CD4-positive, alpha-beta T cell (primary cell): Measurements from ENCODE around the gene ALAS1. TPM values are rescaled to one million over a fixed set of nuclear protein-coding genes. Genes with fewer than 3 reads are reported as not detected.

Experiments
- ATAC-seq: fragments of 200-7000 bp; cut with Tn5 transposase; one replicate; pipeline ENCODE4 v1.10.0; 2022; ENCODE audit warnings: mild to moderate bottlenecking; ENCODE audit not compliant: poor library complexity
- CTCF ChIA-PET: fragments of 350-600 bp; sonication (Branson Sonifier 250); formaldehyde crosslinking; loops from one replicate; lab custom pipeline; 2021; ENCODE audit warnings: antibody characterized with exemption, inconsistent platforms; lab: Charles Lee
- POLR2A ChIA-PET: fragments of 350-600 bp; sonication (Branson Sonifier 250); formaldehyde crosslinking; loops from one replicate; lab custom pipeline; 2021; ENCODE audit warnings: antibody characterized with exemption, inconsistent platforms; lab: Charles Lee
- DNase-seq, 14 experiments: peaks; one replicate each; pipeline ENCODE4 v3.0.0-alpha.2; 2013 to 2020; ENCODE audit warnings: mixed read lengths in 2 of 14
- H3K27ac ChIP-seq, 2 donors: one replicate each; pipeline versions ENCODE4 v1.5.1 to v1.7.0; 2013; ENCODE audit warnings: low read length in 2 of 2, low read depth in 1 of 2, mild to moderate bottlenecking in 1 of 2
- H3K27me3 ChIP-seq, 2 experiments: 1 replicate in 1 of 2; 2 replicates in 1 of 2; pipeline versions ENCODE4 v1.6.1 to v1.7.0; 2013; ENCODE audit warnings: low read length in 2 of 2, control low read depth in 1 of 2, mild to moderate bottlenecking in 1 of 2, moderate library complexity in 1 of 2; ENCODE audit not compliant: insufficient read depth in 2 of 2, control insufficient read depth in 1 of 2
- H3K36me3 ChIP-seq: one replicate; pipeline ENCODE4 v1.6.1; 2013; ENCODE audit warnings: low read length, control low read depth; ENCODE audit not compliant: insufficient read depth
- H3K4me1 ChIP-seq: one replicate; pipeline ENCODE4 v1.6.1; 2013; ENCODE audit warnings: low read length, control low read depth; ENCODE audit not compliant: insufficient read depth
- H3K4me3 ChIP-seq: one replicate; pipeline ENCODE4 v1.5.1; 2013; ENCODE audit warnings: mild to moderate bottlenecking, low read length, moderate library complexity
- H3K9me3 ChIP-seq, 2 experiments: 1 replicate in 1 of 2; 2 replicates in 1 of 2; pipeline versions ENCODE4 v1.6.1 to v1.7.0; 2013; ENCODE audit warnings: low read length in 2 of 2, mild to moderate bottlenecking in 2 of 2, control low read depth in 1 of 2, moderate library complexity in 1 of 2; ENCODE audit not compliant: control insufficient read depth in 1 of 2, insufficient read depth in 1 of 2
- H3K27ac Mint-ChIP-seq: one replicate; pipeline ENCODE4 v1.8.0; 2020; ENCODE audit warnings: mixed read lengths
- H3K27me3 Mint-ChIP-seq: one replicate; pipeline ENCODE4 v1.8.0; 2021; ENCODE audit warnings: mixed read lengths
- H3K36me3 Mint-ChIP-seq: one replicate; pipeline ENCODE4 v1.8.0; 2021; ENCODE audit warnings: low read depth, mixed read lengths
- H3K4me1 Mint-ChIP-seq: one replicate; pipeline ENCODE4 v1.8.0; 2021; ENCODE audit warnings: low read depth, mixed read lengths
- H3K4me3 Mint-ChIP-seq: one replicate; pipeline ENCODE4 v1.8.0; 2020; ENCODE audit warnings: mild to moderate bottlenecking, mixed read lengths
- H3K9me3 Mint-ChIP-seq: one replicate; pipeline ENCODE4 v1.8.0; 2020; ENCODE audit warnings: mixed read lengths
- intact Hi-C, 2 experiments: fragments of 100-400 bp; cut with DNase I in 1 of 2; cut with micrococcal nuclease in 1 of 2; formaldehyde crosslinking; loops; one replicate each; pipeline versions ENCODE4 v1.15.1 to v1.9.0; 2023 to 2025; cut with DNase I, micrococcal nuclease
- total RNA-seq, 174 experiments: library from RNA in 2 of 174; stranded (reverse) in 2 of 174; gene quantifications; one replicate each; pipeline ENCODE4 v1.2.3 and lab custom pipeline; 2021 to 2026
- TF ChIP-seq, protein P1 (sequence below): fragments of 200-600 bp; IDR thresholded peaks from one replicate; pipeline ENCODE4 v1.8.0; 2022; ENCODE audit warnings: antibody characterized with exemption, mild to moderate bottlenecking

ALAS1 gene
- total RNA-seq, 2 experiments from 2014 or later, result 6.0 to 7.0 TPM

DNA sequence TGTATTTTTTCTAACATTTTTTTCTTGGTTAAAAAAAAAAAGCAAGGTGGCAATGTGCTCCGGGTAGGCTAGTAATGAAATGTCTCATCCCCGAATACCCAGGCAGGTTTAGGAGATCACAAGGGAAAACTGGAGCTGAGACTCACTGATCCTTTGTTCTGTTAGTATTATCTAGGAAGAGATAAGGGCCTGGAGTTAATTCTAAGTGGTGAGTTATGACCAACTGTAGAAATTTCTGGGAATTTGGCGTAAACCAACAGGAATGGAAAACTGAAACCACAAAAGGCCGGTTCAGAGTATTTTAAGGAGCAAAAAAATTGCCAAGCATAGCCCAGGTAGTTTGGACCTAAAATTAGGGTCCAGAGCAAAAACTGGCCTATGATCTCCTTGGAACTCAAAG, 60.0 kb downstream of the ALAS1 start:
- TF ChIP-seq, protein P1, sequence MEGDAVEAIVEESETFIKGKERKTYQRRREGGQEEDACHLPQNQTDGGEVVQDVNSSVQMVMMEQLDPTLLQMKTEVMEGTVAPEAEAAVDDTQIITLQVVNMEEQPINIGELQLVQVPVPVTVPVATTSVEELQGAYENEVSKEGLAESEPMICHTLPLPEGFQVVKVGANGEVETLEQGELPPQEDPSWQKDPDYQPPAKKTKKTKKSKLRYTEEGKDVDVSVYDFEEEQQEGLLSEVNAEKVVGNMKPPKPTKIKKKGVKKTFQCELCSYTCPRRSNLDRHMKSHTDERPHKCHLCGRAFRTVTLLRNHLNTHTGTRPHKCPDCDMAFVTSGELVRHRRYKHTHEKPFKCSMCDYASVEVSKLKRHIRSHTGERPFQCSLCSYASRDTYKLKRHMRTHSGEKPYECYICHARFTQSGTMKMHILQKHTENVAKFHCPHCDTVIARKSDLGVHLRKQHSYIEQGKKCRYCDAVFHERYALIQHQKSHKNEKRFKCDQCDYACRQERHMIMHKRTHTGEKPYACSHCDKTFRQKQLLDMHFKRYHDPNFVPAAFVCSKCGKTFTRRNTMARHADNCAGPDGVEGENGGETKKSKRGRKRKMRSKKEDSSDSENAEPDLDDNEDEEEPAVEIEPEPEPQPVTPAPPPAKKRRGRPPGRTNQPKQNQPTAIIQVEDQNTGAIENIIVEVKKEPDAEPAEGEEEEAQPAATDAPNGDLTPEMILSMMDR, result no peak
- no peaks in the 10 kb centered on the region for H3K27me3 ChIP-seq
- no peak for ATAC-seq
- CTCF ChIA-PET, result interaction anchor here (4.1 kb wide), 1 partner anchor 21 kb away, joined by 18 read pairs; the partner anchor contains the start of gene WDR82
- peaks cover 92% of the 10 kb centered on the region for H3K36me3 ChIP-seq
- peaks cover 100% of the 10 kb centered on the region for H3K36me3 Mint-ChIP-seq
- peaks cover 78% of the 10 kb centered on the region for H3K4me1 ChIP-seq
- no peak overlapping the region for H3K4me3 Mint-ChIP-seq
- peaks cover 98% of the 10 kb centered on the region for H3K4me1 Mint-ChIP-seq
- no peaks in the 10 kb centered on the region for H3K9me3 ChIP-seq
- peak overlapping the region; percentile 49 to 53 for H3K27ac ChIP-seq
- no peaks in the 10 kb centered on the region for H3K27me3 Mint-ChIP-seq
- H3K27ac Mint-ChIP-seq, result peak overlapping the region; percentile 95
- POLR2A ChIA-PET, result interaction anchor here (10.7 to 19.7 kb wide), 3 partner anchors 12 to 21 kb away, joined by 131 to 538 read pairs (median 293); partner anchors contain the start of genes PPM1M, TWF2 and WDR82
- no peak overlapping the region for H3K4me3 ChIP-seq
- intact Hi-C loops, result loop anchor here in 1 of 2 experiments (2.0 kb wide), 1 partner anchor 13 kb away; no protein-coding TSS in a partner anchor
- no peak for DNase-seq
- no peaks in the 10 kb centered on the region for H3K9me3 Mint-ChIP-seq

DNA sequence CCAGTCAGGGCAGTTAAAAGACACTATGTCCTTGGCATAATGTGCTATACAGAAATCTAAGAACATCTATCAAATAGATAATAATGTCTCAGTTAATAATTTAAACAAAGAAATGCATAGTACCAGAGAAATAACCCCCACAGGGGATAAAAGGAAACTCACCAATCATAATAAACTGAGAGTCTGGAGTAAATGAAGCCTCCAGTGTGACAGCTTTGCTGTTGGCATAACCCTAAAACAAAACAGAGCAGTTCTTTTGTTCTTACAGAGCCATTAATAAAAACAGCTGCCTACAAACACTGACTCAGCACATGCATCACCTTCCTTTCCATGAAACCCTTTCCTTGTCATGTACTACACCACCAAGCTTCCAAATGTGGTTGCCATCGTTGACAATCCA, 61.1 kb downstream of the ALAS1 start:
- Mint-ChIP-seq H3K4me1 (peaks cover 98% of the 10 kb centered on the region), H3K4me3 (no peak overlapping the region), H3K9me3 (no peaks in the 10 kb centered on the region), H3K27ac (peak overlapping the region; percentile 95), H3K36me3 (peaks cover 100% of the 10 kb centered on the region), H3K27me3 (no peaks in the 10 kb centered on the region)
- ATAC-seq, result no peak
- H3K27ac ChIP-seq, result peak overlapping the region in 1 of 2 donors; percentile 49
- TF ChIP-seq, protein P1, result no peak
- H3K9me3 ChIP-seq, result no peaks in the 10 kb centered on the region
- H3K4me1 ChIP-seq, result peaks cover 78% of the 10 kb centered on the region
- no peak for DNase-seq
- H3K36me3 ChIP-seq, result peaks cover 96% of the 10 kb centered on the region
- ChIA-PET CTCF (interaction anchor here (1.2 to 4.1 kb wide), 3 partner anchors 12 to 20 kb away, joined by 4 to 18 read pairs (median 7); partner anchors contain the start of gene WDR82), POLR2A (interaction anchor here (10.7 to 19.7 kb wide), 3 partner anchors 11 to 20 kb away, joined by 131 to 538 read pairs (median 293); partner anchors contain the start of genes PPM1M, TWF2 and WDR82)
- H3K27me3 ChIP-seq, result no peaks in the 10 kb centered on the region
- intact Hi-C loops, result no loop called here
- H3K4me3 ChIP-seq, result no peak overlapping the region

DNA sequence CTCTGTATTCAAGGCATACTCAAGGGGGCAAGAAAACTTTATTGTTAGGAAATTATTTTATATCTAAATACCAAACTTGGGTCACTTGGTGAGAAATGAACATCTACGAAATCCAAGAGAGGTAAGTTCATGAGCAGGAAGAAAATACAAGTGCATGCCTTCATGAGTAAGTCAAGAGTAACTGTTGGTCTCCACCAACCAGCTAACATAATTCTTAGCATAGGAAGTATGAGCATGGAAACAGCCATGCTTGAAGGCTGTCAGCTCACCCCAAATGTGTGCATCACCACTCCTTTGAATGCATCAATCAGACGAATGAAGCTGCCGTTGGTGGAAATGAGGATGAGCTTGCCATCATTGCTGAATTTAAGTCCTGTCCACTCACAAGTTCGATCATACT, 61.5 kb downstream of the ALAS1 start:
- DNase-seq (no peak), ATAC-seq (no peak)
- peak overlapping the region; percentile 95 for H3K27ac Mint-ChIP-seq
- CTCF ChIA-PET, result interaction anchor here (1.2 to 4.1 kb wide), 3 partner anchors 11 to 19 kb away, joined by 4 to 18 read pairs (median 7); partner anchors contain the start of gene WDR82
- no peaks in the 10 kb centered on the region for H3K27me3 Mint-ChIP-seq
- no peak overlapping the region for H3K4me3 Mint-ChIP-seq
- peak overlapping the region in 1 of 2 donors; percentile 2 for H3K27ac ChIP-seq
- no peak overlapping the region for H3K4me3 ChIP-seq
- H3K36me3 Mint-ChIP-seq, result peaks cover 100% of the 10 kb centered on the region
- no peaks in the 10 kb centered on the region for H3K27me3 ChIP-seq
- H3K9me3 ChIP-seq, result no peaks in the 10 kb centered on the region
- no peaks in the 10 kb centered on the region for H3K9me3 Mint-ChIP-seq
- POLR2A ChIA-PET, result interaction anchor here (10.7 to 19.7 kb wide), 3 partner anchors 11 to 20 kb away, joined by 131 to 538 read pairs (median 293); partner anchors contain the start of genes PPM1M, TWF2 and WDR82
- intact Hi-C loops, result no loop called here
- H3K4me1 ChIP-seq, result peaks cover 78% of the 10 kb centered on the region
- H3K4me1 Mint-ChIP-seq, result peaks cover 98% of the 10 kb centered on the region
- peaks cover 97% of the 10 kb centered on the region for H3K36me3 ChIP-seq
- TF ChIP-seq, protein P1, result no peak
